ENCODE results near the gene COPS7A. TPM values are rescaled to one million over a fixed set of nuclear protein-coding genes. Genes with fewer than 3 reads are reported as not detected.

COPS7A gene
- total and polyA plus RNA-seq, 9 of the 15 experiments (the other 6 are each of a cell fraction or from before 2014, with no cell fraction given), result 12.7 to 36.0 (median 24.3) TPM

DNA sequence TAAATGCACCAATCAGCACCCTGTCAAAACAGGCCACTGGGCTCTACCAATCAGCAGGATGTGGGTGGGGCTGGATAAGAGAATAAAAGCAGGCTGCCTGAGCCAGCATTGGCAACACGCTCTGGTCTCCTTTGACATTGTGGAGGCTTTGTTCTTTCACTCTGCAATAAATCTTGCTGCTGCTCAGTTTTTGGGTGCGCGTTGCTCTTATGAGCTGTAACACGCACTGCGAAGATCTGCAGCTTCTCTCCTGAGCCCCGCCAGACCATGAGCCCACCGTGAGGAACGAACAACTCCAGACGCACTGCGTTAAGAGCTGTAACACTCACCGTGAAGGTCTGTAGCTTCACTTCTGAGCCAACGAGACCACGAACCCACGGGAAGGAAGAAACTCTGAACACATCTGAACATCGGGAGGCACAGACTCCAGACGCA lies 14.9 kb upstream of the COPS7A start:
- intact Hi-C loops (cut with micrococcal nuclease) (no loop called here), in situ Hi-C loops (cut with MboI) (no loop called here)
- H3K36me3 ChIP-seq (ENCODE audit: control insufficient read depth, insufficient read depth, low read length), result no peaks in the 10 kb centered on the region
- H3K4me2 ChIP-seq (ENCODE audit: insufficient read depth, low read length), result no peak overlapping the region
- ChIA-PET POLR2A (interaction anchor here (0.9 kb wide), 1 partner anchor 112 kb away, joined by 3 read pairs; no protein-coding TSS in a partner anchor), CTCF (ENCODE audit: low intra/inter-chr PET ratio) (no interaction called here)
- FAIRE-seq, result no peak
- TF ChIP-seq DACH1 (IDR thresholded peaks at IDR 0.05; ENCODE audit: partially characterized antibody), result no peak
- TF ChIP-seq RBFOX2 (IDR thresholded peaks at IDR 0.05; ENCODE audit: low read depth, low read length), result peak; percentile 67
- no peak for TF ChIP-seq SAFB2 (IDR thresholded peaks at IDR 0.05; ENCODE audit: borderline replicate concordance, low read depth, low read length, severe bottlenecking)
- TF ChIP-seq SUPT5H (IDR thresholded peaks at IDR 0.05), result peak; percentile 69
- no peak for TF ChIP-seq ZNF76 (CRISPR knock-in tag; IDR thresholded peaks at IDR 0.05; ENCODE audit: borderline replicate concordance)
- no peak for TF ChIP-seq HNRNPUL1 (IDR thresholded peaks at IDR 0.05; ENCODE audit: low read length)
- no peak for TF ChIP-seq NELFE (IDR thresholded peaks at IDR 0.05; ENCODE audit: insufficient read depth, insufficient read length)
- TF ChIP-seq MAFK (IDR thresholded peaks at IDR 0.05; ENCODE audit: low read length), result no peak
- peak; percentile 24; the same call in 1 of the 2 replicates for TF ChIP-seq POLR2AphosphoS5 (IDR thresholded peaks at IDR 0.05; ENCODE audit: control insufficient read depth, insufficient read depth, low read depth, low read length)
- TF ChIP-seq, protein P1, sequence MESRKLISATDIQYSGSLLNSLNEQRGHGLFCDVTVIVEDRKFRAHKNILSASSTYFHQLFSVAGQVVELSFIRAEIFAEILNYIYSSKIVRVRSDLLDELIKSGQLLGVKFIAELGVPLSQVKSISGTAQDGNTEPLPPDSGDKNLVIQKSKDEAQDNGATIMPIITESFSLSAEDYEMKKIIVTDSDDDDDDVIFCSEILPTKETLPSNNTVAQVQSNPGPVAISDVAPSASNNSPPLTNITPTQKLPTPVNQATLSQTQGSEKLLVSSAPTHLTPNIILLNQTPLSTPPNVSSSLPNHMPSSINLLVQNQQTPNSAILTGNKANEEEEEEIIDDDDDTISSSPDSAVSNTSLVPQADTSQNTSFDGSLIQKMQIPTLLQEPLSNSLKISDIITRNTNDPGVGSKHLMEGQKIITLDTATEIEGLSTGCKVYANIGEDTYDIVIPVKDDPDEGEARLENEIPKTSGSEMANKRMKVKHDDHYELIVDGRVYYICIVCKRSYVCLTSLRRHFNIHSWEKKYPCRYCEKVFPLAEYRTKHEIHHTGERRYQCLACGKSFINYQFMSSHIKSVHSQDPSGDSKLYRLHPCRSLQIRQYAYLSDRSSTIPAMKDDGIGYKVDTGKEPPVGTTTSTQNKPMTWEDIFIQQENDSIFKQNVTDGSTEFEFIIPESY (CRISPR knock-in tag; IDR thresholded peaks at IDR 0.05), result peak; percentile 53
- TF ChIP-seq, protein P2, sequence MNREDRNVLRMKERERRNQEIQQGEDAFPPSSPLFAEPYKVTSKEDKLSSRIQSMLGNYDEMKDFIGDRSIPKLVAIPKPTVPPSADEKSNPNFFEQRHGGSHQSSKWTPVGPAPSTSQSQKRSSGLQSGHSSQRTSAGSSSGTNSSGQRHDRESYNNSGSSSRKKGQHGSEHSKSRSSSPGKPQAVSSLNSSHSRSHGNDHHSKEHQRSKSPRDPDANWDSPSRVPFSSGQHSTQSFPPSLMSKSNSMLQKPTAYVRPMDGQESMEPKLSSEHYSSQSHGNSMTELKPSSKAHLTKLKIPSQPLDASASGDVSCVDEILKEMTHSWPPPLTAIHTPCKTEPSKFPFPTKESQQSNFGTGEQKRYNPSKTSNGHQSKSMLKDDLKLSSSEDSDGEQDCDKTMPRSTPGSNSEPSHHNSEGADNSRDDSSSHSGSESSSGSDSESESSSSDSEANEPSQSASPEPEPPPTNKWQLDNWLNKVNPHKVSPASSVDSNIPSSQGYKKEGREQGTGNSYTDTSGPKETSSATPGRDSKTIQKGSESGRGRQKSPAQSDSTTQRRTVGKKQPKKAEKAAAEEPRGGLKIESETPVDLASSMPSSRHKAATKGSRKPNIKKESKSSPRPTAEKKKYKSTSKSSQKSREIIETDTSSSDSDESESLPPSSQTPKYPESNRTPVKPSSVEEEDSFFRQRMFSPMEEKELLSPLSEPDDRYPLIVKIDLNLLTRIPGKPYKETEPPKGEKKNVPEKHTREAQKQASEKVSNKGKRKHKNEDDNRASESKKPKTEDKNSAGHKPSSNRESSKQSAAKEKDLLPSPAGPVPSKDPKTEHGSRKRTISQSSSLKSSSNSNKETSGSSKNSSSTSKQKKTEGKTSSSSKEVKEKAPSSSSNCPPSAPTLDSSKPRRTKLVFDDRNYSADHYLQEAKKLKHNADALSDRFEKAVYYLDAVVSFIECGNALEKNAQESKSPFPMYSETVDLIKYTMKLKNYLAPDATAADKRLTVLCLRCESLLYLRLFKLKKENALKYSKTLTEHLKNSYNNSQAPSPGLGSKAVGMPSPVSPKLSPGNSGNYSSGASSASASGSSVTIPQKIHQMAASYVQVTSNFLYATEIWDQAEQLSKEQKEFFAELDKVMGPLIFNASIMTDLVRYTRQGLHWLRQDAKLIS (CRISPR knock-in tag; IDR thresholded peaks at IDR 0.05), result 0 out of 2 replicates have a peak, but pooled peaks have one; percentile 34
- TF ChIP-seq POLR2B (IDR thresholded peaks at IDR 0.05; ENCODE audit: low read depth, partially characterized antibody), result peak; percentile 36
- peak; percentile 87 for TF ChIP-seq POLR2A (conservative IDR thresholded peaks at IDR 0.05)
- 0 out of 2 replicates have a peak, but pooled peaks have one; percentile 32 for TF ChIP-seq POLR2G (IDR thresholded peaks at IDR 0.05; ENCODE audit: low read depth, low read length)
- H3K4me1 ChIP-seq (replicated peaks in 1 of 2; ENCODE audit: control insufficient read depth in 2 of 2, insufficient read depth in 2 of 2, low read length in 2 of 2), result no peaks in the 10 kb centered on the region; a peak in 1 of 5 replicates
- no peaks in the 10 kb centered on the region for H3K9me1 ChIP-seq (ENCODE audit: control insufficient read depth, insufficient read depth, low read length)
- no peak overlapping the region for H3K4me3 ChIP-seq
- no TSS peak for BruUV-seq (replicated peaks)
- H2AFZ ChIP-seq (ENCODE audit: low read depth, low read length), result peak overlapping the region; percentile 26
- H3K9ac ChIP-seq (ENCODE audit: insufficient read depth in 1 of 2, low read depth in 2 of 2, low read length in 2 of 2), result no peak overlapping the region; a peak in 1 of 4 replicates
- ATAC-seq, result peak; percentile 39; the same call in 2 of the 3 replicates
- H3K9me3 ChIP-seq (replicated peaks; ENCODE audit: control insufficient read depth, insufficient read depth, low read depth, low read length), result no peaks in the 10 kb centered on the region
- peak in 1 of 4 experiments; percentile 32 for DNase-seq (ENCODE audit: extremely low read depth in 1 of 4, low spot score in 3 of 4)
- no peaks in the 10 kb centered on the region for H4K20me1 ChIP-seq (replicated peaks; ENCODE audit: control insufficient read depth, insufficient read depth, low read length)
- no peaks in the 10 kb centered on the region for H3K27me3 ChIP-seq (ENCODE audit: control insufficient read depth in 2 of 2, insufficient read depth in 2 of 2, low read length in 2 of 2)
- no peaks in the 10 kb centered on the region for H3K79me2 ChIP-seq (ENCODE audit: control insufficient read depth, insufficient read depth, low read length)
- WGBS (ENCODE audit: insufficient coverage, low coverage, missing lambda C conversion rate), result 78% methylated on average over 12 of the region's 16 CpGs
- no peak overlapping the region for H3K27ac ChIP-seq (ENCODE audit: extremely low read depth, low read depth, low read length)

Measured in K562 (cell line).